H1 (cell line): Measurements from ENCODE around the gene CHST1.

Source experiments
- ASH2L ChIP-seq: fragments of 200-600, 300-600 bp; sonication (generic); IDR thresholded peaks from one replicate; pipeline ENCODE4 v1.7.1; 2017; ENCODE audit warnings: low read length
- CEBPB ChIP-seq: IDR thresholded peaks from 2 replicates; pipeline ENCODE4 v1.6.1; 2012; ENCODE audit warnings: low read depth, low read length
- CREB1 ChIP-seq: IDR thresholded peaks from 2 replicates; pipeline ENCODE4 v1.6.1; 2012; ENCODE audit warnings: inconsistent platforms
- GABPA ChIP-seq: IDR thresholded peaks from 2 replicates; pipeline ENCODE4 v1.6.1; 2011; ENCODE audit warnings: mild to moderate bottlenecking, low read length, moderate library complexity, borderline replicate concordance; ENCODE audit not compliant: insufficient read depth
- MAFK ChIP-seq: IDR thresholded peaks from 2 replicates; pipeline ENCODE4 v1.6.1; 2012; ENCODE audit warnings: low read depth, mild to moderate bottlenecking, improper control_type of control experiment, low read length
- POLR2A ChIP-seq, 2 experiments: IDR thresholded peaks; 1 replicate in 1 of 2; 2 replicates in 1 of 2; pipeline ENCODE4 v1.6.1; 2011; ENCODE audit warnings: low read depth in 2 of 2, low read length in 2 of 2, mild to moderate bottlenecking in 2 of 2; ENCODE audit errors: control extremely low read depth in 1 of 2
- RAD21 ChIP-seq, 2 experiments: IDR thresholded peaks in 1 of 2; conservative IDR thresholded peaks in 1 of 2; 2 replicates each; pipeline ENCODE4 v1.6.1; 2011; ENCODE audit warnings: low read depth in 2 of 2, low read length in 2 of 2, improper control_type of control experiment in 1 of 2, inconsistent platforms in 1 of 2, mild to moderate bottlenecking in 1 of 2, moderate library complexity in 1 of 2
- RNF2 ChIP-seq: fragments of 200-900, 300-1000 bp; sonication (generic); IDR thresholded peaks from 2 replicates; pipeline ENCODE4 v1.7.1; 2016; ENCODE audit warnings: borderline replicate concordance, low read depth, mild to moderate bottlenecking, antibody characterized with exemption, low read length; ENCODE audit not compliant: poor library complexity, severe bottlenecking; ENCODE audit errors: missing control alignments
- SP1 ChIP-seq: IDR thresholded peaks from 2 replicates; pipeline ENCODE4 v1.6.1; 2011; ENCODE audit warnings: low read depth, low read length
- TAF1 ChIP-seq: IDR thresholded peaks from 2 replicates; pipeline ENCODE4 v1.6.1; 2011; ENCODE audit warnings: mild to moderate bottlenecking, low read depth, low read length
- TCF12 ChIP-seq: IDR thresholded peaks from 2 replicates; pipeline ENCODE4 v1.6.1; 2011; ENCODE audit warnings: low read depth, mild to moderate bottlenecking, low read length
- TF ChIP-seq, protein P1 (sequence below): IDR thresholded peaks from 2 replicates; pipeline ENCODE4 v1.6.1; 2012; ENCODE audit warnings: inconsistent platforms
- TF ChIP-seq, protein P2 (sequence below), 3 experiments: IDR thresholded peaks; 1 replicate in 2 of 3; 2 replicates in 1 of 3; pipeline versions ENCODE4 v1.5.1 to v1.6.1; 2011; ENCODE audit warnings: low read length in 3 of 3, mild to moderate bottlenecking in 3 of 3, inconsistent platforms in 2 of 3, low read depth in 1 of 3, moderate library complexity in 1 of 3; ENCODE audit not compliant: insufficient read depth in 1 of 3; ENCODE audit errors: control extremely low read depth in 1 of 3

DNA sequence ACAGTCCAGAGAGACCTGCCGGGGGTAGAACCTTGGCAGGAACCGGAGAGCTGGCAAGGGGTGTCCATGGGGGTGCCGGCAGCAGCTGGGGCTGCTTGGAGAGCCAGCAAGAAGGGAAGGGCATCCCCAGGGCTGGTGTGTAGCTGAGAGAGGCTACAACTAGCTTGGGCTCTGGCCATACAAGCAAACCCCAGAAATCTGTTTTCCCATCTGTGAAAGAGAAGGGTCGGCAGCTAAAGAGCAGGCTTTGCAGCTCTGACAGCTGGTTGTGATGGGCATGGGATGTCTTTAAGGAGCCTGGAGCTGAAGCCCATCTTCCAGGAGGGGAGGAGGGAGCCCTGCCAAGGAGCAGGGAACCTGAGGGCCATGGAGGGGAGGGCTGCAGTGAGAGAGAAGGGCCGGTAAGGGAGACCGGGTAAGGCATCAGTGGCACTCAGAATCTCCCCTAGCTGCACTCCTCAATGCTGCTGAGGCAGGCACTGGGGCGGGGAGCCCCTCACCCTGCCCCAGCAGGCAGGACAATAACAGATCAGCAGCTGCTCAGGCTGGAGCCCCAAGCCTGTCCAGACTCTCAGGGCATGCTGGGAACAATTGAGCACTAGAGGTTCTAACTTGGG lies 3.9 kb downstream of the CHST1 start:
- TF ChIP-seq, protein P1, sequence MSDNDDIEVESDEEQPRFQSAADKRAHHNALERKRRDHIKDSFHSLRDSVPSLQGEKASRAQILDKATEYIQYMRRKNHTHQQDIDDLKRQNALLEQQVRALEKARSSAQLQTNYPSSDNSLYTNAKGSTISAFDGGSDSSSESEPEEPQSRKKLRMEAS: no peak
- TF ChIP-seq, protein P2, sequence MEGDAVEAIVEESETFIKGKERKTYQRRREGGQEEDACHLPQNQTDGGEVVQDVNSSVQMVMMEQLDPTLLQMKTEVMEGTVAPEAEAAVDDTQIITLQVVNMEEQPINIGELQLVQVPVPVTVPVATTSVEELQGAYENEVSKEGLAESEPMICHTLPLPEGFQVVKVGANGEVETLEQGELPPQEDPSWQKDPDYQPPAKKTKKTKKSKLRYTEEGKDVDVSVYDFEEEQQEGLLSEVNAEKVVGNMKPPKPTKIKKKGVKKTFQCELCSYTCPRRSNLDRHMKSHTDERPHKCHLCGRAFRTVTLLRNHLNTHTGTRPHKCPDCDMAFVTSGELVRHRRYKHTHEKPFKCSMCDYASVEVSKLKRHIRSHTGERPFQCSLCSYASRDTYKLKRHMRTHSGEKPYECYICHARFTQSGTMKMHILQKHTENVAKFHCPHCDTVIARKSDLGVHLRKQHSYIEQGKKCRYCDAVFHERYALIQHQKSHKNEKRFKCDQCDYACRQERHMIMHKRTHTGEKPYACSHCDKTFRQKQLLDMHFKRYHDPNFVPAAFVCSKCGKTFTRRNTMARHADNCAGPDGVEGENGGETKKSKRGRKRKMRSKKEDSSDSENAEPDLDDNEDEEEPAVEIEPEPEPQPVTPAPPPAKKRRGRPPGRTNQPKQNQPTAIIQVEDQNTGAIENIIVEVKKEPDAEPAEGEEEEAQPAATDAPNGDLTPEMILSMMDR (IDR thresholded peaks at IDR 0.05; ENCODE audit: control extremely low read depth in 1 of 3, insufficient read depth in 1 of 3, low read depth in 1 of 3, low read length in 3 of 3): no peak
- TF ChIP-seq SP1 (no peak), CEBPB (no peak), CREB1 (no peak), RAD21 (IDR thresholded peaks at IDR 0.05 in 1 of 2, conservative IDR thresholded peaks at IDR 0.05 in 1 of 2; ENCODE audit: low read depth in 2 of 2, low read length in 2 of 2) (no peak), GABPA (no peak), POLR2A (IDR thresholded peaks at IDR 0.05; ENCODE audit: control extremely low read depth in 1 of 2, low read depth in 2 of 2, low read length in 2 of 2) (no peak), TCF12 (no peak), TAF1 (no peak), RNF2 (no peak), MAFK (no peak), ASH2L (no peak)
